T-helper 17 cell (primary cell): ENCODE results near the gene DSTN. TPM values are rescaled to one million over a fixed set of nuclear protein-coding genes. Genes with fewer than 3 reads are reported as not detected.
A peak's percentile ranks its signal among the peaks of the same experiment; 100 is the strongest.

ENCODE experiments used
- ATAC-seq: fragments of 150-1000 bp; cut with Tn5 transposase; 2 replicates; pipeline ENCODE4 v1.10.0; 2021; ENCODE audit warnings: mild to moderate bottlenecking, moderate library complexity
- DNase-seq, 3 donors: peaks; one replicate each; pipeline versions ENCODE4 v3.0.0 to v3.0.0-alpha.2; 2020 to 2021
- H3K9me3 ChIP-seq: one replicate; pipeline ENCODE4 v1.7.0; 2013; ENCODE audit warnings: low read length, mild to moderate bottlenecking; ENCODE audit not compliant: control insufficient read depth, poor library complexity, severe bottlenecking
- H3K27ac Mint-ChIP-seq: one replicate; pipeline ENCODE4 v1.8.0; 2022; ENCODE audit warnings: mild to moderate bottlenecking, moderate library complexity, mixed read lengths
- H3K27me3 Mint-ChIP-seq: one replicate; pipeline ENCODE4 v1.8.0; 2022; ENCODE audit warnings: mixed read lengths
- H3K36me3 Mint-ChIP-seq: one replicate; pipeline ENCODE4 v1.8.0; 2022; ENCODE audit warnings: low read depth, mixed read lengths
- H3K4me1 Mint-ChIP-seq: one replicate; pipeline ENCODE4 v1.8.0; 2022; ENCODE audit warnings: mild to moderate bottlenecking, mixed read lengths
- H3K4me3 Mint-ChIP-seq: one replicate; pipeline ENCODE4 v1.8.0; 2022; ENCODE audit warnings: mild to moderate bottlenecking, moderate library complexity, mixed read lengths
- total RNA-seq, 4 donors: library from RNA in 2 of 4; stranded (reverse) in 2 of 4; gene quantifications; one replicate each; pipeline ENCODE4 v1.2.3 and lab custom pipeline; 2022 to 2026

DSTN gene
- total RNA-seq, 2 donors from 2014 or later = 41.4 to 46.5 TPM

DNA sequence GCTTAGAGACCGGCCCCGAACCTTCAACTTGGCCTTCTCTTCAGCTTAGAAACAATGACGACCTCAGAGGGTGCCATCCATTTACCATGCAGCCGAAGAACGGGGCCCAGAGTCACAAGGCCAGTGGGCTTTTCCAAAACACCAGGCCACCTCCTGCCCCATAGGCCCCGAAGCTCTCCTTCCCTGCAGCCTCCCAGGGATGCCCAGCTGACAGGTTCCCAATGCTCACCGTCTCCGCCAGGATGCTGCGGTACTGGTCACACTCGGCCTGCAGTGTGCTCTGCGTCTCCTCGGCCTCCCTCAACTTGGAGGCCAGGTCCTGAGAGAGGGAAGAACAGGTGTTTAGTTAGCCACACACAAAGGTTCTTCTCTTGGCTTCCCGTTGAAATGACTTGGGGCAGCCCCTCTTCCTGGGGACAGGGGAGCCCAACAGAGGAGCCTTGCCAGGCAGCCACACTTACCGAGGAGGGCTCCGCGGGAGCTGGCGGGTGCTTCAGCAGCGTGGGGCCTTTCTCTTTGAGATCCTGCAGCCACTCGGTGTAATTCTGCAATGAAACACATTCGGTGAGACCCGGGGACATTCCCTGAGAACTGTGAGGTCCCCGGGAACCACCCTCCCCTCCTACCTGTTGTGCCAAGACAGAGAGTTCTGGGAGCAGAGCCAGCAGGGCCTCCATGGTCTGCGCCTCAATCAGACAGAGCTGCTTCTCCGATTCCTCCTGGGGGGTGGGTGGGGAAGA lies 51.5 kb downstream of the DSTN start:
- H3K36me3 Mint-ChIP-seq = peaks cover 2% of the 10 kb centered on the region
- H3K4me1 Mint-ChIP-seq = no peaks in the 10 kb centered on the region
- no peak overlapping the region for H3K4me3 Mint-ChIP-seq
- DNase-seq (peak in 1 of 3 donors; percentile 1), ATAC-seq (no peak)
- peak overlapping the region; percentile 51 for H3K27ac Mint-ChIP-seq
- no peaks in the 10 kb centered on the region for H3K27me3 Mint-ChIP-seq
- no peaks in the 10 kb centered on the region for H3K9me3 ChIP-seq

GRCh38 chr20:17622086-17622850 lies 52.4 kb downstream of the DSTN start:
- no peak overlapping the region for H3K4me3 Mint-ChIP-seq
- H3K27me3 Mint-ChIP-seq = no peaks in the 10 kb centered on the region
- H3K9me3 ChIP-seq = no peaks in the 10 kb centered on the region
- H3K27ac Mint-ChIP-seq = peak overlapping the region; percentile 51
- peaks cover 2% of the 10 kb centered on the region for H3K36me3 Mint-ChIP-seq
- DNase-seq (peak in 1 of 3 donors; percentile 2), ATAC-seq (no peak)
- H3K4me1 Mint-ChIP-seq = no peaks in the 10 kb centered on the region

DNA sequence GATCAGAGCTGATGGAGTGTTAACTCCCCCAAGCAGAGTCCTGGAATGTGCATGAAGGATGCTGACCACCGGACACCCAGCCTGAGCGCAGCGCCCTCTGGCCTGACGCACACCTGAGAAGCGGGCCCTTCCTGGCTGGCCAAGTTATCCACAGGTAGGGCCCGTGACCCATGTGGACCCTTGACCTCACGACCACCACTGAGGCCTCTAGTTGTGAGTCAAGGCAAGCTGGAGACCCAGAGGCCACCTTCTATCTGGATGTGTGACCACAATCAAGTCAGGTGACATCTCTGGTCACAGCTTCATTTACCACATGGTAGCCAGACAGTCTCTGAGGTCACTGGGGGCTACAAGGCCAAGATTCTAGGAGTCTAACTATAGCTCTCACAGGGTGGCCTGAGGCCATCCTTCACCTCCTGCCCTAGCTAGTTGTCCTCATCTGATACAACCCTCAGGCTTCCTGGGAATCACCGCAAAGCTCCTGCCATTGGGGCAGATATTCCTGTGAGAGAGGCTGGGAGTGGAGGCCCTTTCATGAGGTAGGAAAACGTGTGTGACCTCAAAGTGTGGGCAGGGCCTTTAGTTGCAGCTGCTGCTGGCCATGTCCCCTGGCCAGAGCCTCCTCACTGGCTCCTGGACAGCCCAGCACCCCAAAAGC lies 53.1 kb downstream of the DSTN start:
- DNase-seq = peak in 2 of 3 donors; percentile 1 to 4
- Mint-ChIP-seq H3K36me3 (peaks cover 2% of the 10 kb centered on the region), H3K27me3 (no peaks in the 10 kb centered on the region), H3K4me3 (no peak overlapping the region), H3K27ac (no peak overlapping the region), H3K4me1 (peaks cover 2% of the 10 kb centered on the region)
- no peak for ATAC-seq
- no peaks in the 10 kb centered on the region for H3K9me3 ChIP-seq

DNA sequence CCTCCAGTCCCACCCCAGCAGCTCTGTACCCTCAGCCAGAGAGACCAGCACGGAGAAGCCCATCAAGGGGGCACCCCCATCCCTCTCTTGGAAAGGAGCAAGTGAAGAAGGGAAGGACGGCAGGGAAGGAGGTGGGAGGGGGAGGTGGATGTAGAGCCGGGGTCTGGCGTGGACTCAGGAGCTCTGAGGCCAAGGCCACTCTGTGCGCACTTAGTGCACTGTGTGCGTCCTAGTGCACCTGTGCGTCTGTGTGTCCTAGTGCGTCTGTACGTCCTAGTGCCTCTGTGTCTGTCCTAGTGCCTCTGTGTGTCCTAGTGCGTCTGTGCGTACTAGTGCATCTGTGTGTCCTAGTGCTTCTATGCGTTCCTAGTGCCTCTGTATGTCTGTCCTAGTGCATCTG lies 54.2 kb downstream of the DSTN start:
- H3K9me3 ChIP-seq = no peaks in the 10 kb centered on the region
- DNase-seq = peak in 1 of 3 donors; percentile 4
- Mint-ChIP-seq H3K27ac (no peak overlapping the region), H3K27me3 (no peaks in the 10 kb centered on the region), H3K4me3 (no peak overlapping the region), H3K36me3 (peaks cover 7% of the 10 kb centered on the region), H3K4me1 (peaks cover 8% of the 10 kb centered on the region)
- ATAC-seq = no peak

DNA sequence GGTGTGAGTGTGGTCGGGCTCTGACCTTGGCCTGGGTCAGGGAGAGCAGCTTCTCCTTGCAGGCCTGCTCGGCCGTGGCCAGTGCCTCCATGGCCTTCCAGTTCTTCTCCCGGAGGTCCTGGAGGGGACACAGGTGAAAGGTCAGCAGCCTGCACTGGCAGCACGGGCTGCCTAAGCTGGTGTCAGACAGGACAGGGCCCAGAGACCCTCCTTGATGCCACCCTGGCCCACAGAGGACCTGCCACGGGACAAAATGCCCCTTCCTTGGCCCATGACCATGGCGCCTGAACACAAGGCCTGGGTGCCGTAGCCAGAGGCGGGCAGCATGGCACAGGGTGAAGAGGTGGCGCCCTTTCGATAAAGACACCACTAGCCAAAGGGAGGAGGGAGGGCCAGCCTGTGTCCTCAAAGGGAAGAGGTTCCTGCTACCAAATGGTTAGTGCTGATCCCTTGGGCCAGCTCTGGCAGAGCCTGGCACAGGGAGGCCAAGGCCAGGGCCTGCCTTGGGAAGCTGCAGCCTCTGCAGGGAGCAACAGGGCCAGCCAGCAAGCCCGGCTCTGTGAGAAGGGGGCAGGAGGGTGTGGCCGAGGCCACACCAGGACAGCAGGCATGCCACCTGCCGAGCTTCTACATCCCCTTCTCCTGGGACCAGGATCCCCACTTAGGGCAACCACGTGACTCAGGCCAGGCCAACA lies 54.8 kb downstream of the DSTN start:
- DNase-seq (peak in 1 of 3 donors; percentile 7), ATAC-seq (no peak)
- Mint-ChIP-seq H3K27me3 (no peaks in the 10 kb centered on the region), H3K4me3 (no peak overlapping the region), H3K36me3 (peaks cover 7% of the 10 kb centered on the region), H3K27ac (no peak overlapping the region), H3K4me1 (peaks cover 8% of the 10 kb centered on the region)
- no peaks in the 10 kb centered on the region for H3K9me3 ChIP-seq

DNA sequence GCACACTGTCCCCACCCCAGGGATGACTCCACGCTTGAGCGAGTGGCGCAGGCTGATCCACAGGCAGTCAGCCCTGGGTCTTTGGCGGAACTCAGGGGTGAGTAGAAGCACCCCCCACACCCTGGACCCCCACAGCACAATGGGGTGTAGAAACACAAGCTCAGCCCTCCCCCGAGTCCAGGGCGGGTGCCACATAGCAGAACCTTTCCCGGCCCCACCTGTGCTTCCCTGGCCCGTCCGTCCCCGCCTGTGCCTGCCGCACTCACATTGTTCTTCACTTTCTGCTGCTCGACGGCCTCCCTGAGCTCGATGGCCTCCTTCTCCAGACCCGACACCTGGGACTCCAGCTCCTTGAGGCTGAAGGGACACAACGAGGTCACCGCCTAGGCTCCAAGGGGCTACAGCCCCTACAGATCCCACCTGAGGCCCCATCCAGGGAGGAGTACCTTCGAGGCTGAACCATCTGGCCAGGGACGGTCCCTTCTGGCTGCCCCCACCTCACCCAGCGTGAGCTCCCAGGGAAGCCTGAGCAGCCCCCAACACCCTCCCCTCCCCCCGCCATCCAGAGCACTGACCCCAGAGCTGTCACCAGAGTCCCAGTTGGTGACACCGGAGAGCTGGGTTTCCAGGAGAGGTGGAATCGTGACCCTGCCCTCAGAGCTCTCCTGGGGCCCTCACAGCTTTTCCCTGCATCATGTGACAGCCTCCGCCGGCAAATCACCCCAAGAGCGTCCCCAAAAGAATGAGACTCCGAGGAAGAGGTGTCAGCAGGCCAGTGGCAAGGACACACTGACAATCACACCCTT lies 55.6 kb downstream of the DSTN start:
- Mint-ChIP-seq H3K27ac (no peak overlapping the region), H3K36me3 (peaks cover 7% of the 10 kb centered on the region), H3K4me1 (peaks cover 8% of the 10 kb centered on the region), H3K27me3 (no peaks in the 10 kb centered on the region), H3K4me3 (no peak overlapping the region)
- ATAC-seq = no peak
- no peaks in the 10 kb centered on the region for H3K9me3 ChIP-seq
- DNase-seq = no peak

DNA sequence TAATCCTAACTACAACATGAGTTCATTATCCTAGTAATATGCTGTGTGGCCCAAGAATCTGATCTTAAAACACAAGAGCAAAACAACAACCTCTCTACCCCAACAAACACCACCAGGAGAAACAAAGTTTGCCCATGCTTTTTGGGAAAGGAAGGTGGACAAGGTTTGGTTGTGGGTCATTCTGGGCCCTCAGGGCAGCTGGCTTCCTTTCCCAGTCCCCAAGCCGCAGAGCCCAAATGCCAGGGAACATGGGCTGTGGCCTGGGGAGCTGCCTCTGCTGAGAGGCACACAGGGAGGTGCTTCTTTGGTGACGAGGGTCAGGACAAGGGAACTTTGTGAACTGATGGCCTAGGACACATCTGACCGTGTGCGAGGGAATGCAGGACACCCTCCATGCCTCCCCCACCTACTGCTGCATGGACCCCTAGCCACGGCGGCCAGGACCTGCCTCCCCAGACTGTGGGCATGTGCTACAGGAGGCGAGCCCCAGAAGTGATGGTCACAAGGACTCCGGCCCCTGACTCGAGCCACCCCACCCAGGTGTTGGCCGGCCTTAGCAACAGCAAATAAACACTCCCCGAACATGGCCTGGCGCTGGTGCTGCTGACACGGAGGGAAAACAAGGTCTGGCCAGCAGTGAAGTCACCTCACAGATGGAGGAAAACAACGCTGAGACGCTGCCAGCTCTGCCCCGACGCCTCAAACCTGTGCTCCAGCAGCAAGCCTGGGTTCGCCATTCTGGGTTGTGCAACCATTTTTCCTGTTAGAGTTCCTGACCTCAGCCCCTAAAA lies 56.5 kb downstream of the DSTN start:
- no peak for ATAC-seq

DNA sequence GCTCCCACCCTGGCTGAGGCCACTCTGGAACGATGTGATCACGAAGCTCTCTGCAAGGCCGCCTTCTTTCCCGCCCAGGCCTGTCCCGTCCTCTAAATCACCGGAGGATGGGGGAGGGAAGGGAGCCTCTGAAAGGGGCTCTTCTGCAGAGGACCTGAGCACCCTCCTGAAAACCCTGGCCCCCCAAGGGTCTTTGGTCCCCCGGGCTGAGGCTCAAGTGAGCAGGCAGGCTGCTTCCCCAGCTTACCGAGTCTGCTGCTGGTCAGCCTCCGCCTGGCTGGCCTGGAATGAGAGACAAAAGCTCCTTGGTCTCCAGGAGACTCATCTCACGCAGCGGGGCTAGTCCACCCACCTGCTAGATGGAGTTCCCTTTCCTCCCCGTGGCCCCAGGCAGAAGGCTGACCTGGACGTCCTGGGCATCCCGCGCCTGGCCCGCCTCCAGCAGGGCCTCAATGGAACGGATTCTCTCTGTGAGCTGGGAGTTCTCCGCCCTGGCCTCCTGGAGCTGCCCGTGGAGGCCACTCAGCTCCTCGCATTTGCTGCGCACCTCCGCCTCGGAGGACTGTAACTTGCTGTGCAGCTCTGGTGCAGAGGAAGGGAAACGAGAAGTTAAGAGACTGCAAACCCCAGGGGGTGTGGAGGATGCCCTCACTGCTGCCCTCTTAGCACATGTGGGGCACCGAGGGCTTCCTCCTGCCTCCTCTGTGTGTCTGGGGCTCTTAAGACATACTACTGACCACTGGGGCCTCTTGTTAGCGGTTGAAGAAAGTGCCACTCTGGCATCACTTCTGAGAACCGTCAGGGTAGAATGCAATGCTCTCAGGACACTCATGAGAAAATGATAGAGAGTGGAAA lies 57.5 kb downstream of the DSTN start:
- Mint-ChIP-seq H3K27me3 (no peaks in the 10 kb centered on the region), H3K27ac (peak overlapping the region; percentile 78), H3K4me3 (no peak overlapping the region), H3K4me1 (peaks cover 9% of the 10 kb centered on the region), H3K36me3 (peaks cover 8% of the 10 kb centered on the region)
- no peaks in the 10 kb centered on the region for H3K9me3 ChIP-seq
- no peak for ATAC-seq
- no peak for DNase-seq

More for the DNA sequence above, 56.5 kb downstream of the DSTN start:
- Mint-ChIP-seq H3K4me1 (peaks cover 8% of the 10 kb centered on the region), H3K27ac (no peak overlapping the region), H3K4me3 (no peak overlapping the region), H3K36me3 (peaks cover 7% of the 10 kb centered on the region), H3K27me3 (no peaks in the 10 kb centered on the region)
- DNase-seq = no peak
- no peaks in the 10 kb centered on the region for H3K9me3 ChIP-seq

DNA sequence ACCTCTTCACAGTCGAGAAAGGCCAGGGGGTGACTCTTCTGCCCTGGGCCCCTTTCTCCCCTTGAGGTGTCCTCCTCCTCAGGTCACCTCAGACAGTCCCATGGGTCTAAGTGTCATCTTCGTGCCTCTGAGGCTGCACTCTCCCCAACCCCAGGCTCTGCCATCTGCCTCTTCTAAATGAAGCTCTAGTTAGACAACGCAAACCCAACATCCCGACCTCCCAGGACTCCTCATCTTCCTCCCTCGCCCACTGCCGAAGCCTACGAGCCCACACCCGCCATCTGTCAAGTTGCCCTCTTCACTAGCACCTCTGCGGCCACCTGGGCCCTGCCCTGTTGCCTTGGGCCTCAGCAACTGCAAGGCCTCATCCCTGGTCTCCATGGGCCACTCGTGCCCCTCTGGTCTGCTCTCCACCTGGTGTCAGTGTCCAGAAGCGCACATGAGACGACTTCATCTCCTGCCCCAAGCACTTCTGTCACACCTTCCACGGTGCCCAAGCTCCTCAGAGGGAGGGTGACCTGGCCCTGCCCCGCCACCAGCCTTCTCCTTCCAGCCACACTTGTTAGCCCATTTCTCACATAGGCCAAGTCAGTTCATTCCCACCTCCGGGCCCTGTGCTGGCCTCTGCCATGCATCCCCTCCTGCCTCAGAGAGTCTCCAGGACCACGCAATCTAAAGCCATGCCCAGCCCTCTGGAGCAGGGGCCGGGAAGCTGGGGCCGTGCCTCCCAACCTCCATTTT lies 58.4 kb downstream of the DSTN start:
- DNase-seq = no peak
- Mint-ChIP-seq H3K4me3 (no peak overlapping the region), H3K4me1 (peaks cover 10% of the 10 kb centered on the region), H3K27me3 (no peaks in the 10 kb centered on the region), H3K27ac (peak overlapping the region; percentile 78), H3K36me3 (peaks cover 9% of the 10 kb centered on the region)
- ATAC-seq = no peak
- H3K9me3 ChIP-seq = no peaks in the 10 kb centered on the region

- H3K4me3 Mint-ChIP-seq = no peak overlapping the region
- H3K4me1 Mint-ChIP-seq = peaks cover 15% of the 10 kb centered on the region
- H3K9me3 ChIP-seq = no peaks in the 10 kb centered on the region
- no peaks in the 10 kb centered on the region for H3K27me3 Mint-ChIP-seq
- DNase-seq = no peak
- H3K27ac Mint-ChIP-seq = peak overlapping the region; percentile 78
- peaks cover 9% of the 10 kb centered on the region for H3K36me3 Mint-ChIP-seq
- ATAC-seq = no peak
Observed at GRCh38 chr20:17629025-17629424, 59.1 kb downstream of the DSTN start.

DNA sequence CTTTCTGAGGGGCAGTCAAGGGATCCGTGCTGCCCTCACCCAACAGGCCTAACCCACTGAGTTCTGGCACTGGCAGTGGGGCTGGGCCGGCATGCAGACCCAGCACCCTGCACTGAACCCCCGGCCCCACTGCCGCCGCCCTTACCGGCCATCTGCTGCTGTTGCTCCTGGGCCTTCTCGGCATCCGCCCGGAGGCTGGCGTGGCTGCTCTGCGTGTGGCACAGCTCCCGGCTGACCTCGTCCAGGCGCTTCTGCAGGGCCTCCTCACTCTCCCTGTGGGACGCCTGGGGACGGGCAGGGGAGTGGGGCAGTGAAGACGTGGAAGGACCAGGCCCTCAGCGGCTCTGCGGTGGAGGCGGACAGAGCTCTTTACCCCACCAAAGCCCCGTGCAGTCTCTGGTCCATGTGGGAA lies 59.8 kb downstream of the DSTN start:
- no peaks in the 10 kb centered on the region for H3K9me3 ChIP-seq
- Mint-ChIP-seq H3K27ac (peak overlapping the region; percentile 47), H3K4me1 (peaks cover 15% of the 10 kb centered on the region), H3K4me3 (no peak overlapping the region), H3K27me3 (no peaks in the 10 kb centered on the region), H3K36me3 (peaks cover 9% of the 10 kb centered on the region)
- no peak for ATAC-seq
- DNase-seq = no peak
